H1 (cell line): Measurements from ENCODE around the gene ATP2B3. TPM values are rescaled to one million over a fixed set of nuclear protein-coding genes. Genes with fewer than 3 reads are reported as not detected.

Experiments used
- ATF3 ChIP-seq: IDR thresholded peaks from 2 replicates; pipeline ENCODE4 v1.6.1; 2011; ENCODE audit warnings: low read depth, mild to moderate bottlenecking, low read length; ENCODE audit not compliant: insufficient read depth
- CTCF ChIP-seq, 3 experiments: IDR thresholded peaks; 1 replicate in 2 of 3; 2 replicates in 1 of 3; pipeline versions ENCODE4 v1.5.1 to v1.6.1; 2011; ENCODE audit warnings: low read length in 3 of 3, mild to moderate bottlenecking in 3 of 3, inconsistent platforms in 2 of 3, low read depth in 1 of 3, moderate library complexity in 1 of 3; ENCODE audit not compliant: insufficient read depth in 1 of 3; ENCODE audit errors: control extremely low read depth in 1 of 3
- PHF8 ChIP-seq: fragments of 200-600 bp; sonication (generic); conservative IDR thresholded peaks from 2 replicates; pipeline ENCODE4 v1.7.1; 2012; ENCODE audit warnings: low read depth, mild to moderate bottlenecking, inconsistent platforms, low read length, moderate library complexity
- RNF2 ChIP-seq: fragments of 200-900, 300-1000 bp; sonication (generic); IDR thresholded peaks from 2 replicates; pipeline ENCODE4 v1.7.1; 2016; ENCODE audit warnings: borderline replicate concordance, low read depth, mild to moderate bottlenecking, antibody characterized with exemption, low read length; ENCODE audit not compliant: poor library complexity, severe bottlenecking; ENCODE audit errors: missing control alignments
- YY1 ChIP-seq: IDR thresholded peaks from 2 replicates; pipeline ENCODE4 v1.6.1; 2011; ENCODE audit warnings: low read depth, mild to moderate bottlenecking, low read length
- polyA plus RNA-seq, 7 experiments: library from polyadenylated mRNA; depleted of rRNA in 3 of 7; stranded (reverse) in 5 of 7; unstranded in 2 of 7; fragments of >200 nt in 5 of 7; fragments of 200-250 nt in 2 of 7; gene quantifications; 1 replicate in 5 of 7; 2 replicates in 1 of 7; 4 replicates in 1 of 7; pipeline versions ENCODE4 v1.2.1 to v1.2.3, GENCODE V29; 2011 to 2013; ENCODE audit warnings: missing spikeins in 2 of 7, mixed read lengths in 2 of 7
- total RNA-seq: library from RNA; stranded (reverse); fragmentation: NEBNext Ultra II Directional; extraction: Animal tissue kit (Norgen Biotek cat#: 25700); gene quantifications from 2 replicates; pipeline ENCODE4 v1.2.1, GENCODE V29; 2021

Gene ATP2B3
- total and polyA plus RNA-seq, 2 of the 8 experiments (the other 6 are each of a cell fraction or from before 2014, with no cell fraction given) = 0.14 to 0.19 TPM

- peak in 2 of 3 experiments; percentile 83 to 87; a peak in 3 of 4 replicates for TF ChIP-seq CTCF (IDR thresholded peaks at IDR 0.05; ENCODE audit: control extremely low read depth in 1 of 3, insufficient read depth in 1 of 3, low read depth in 1 of 3, low read length in 3 of 3)
- no peak for TF ChIP-seq RNF2
- TF ChIP-seq PHF8 = no peak
- TF ChIP-seq ATF3 = no peak
- TF ChIP-seq YY1 = peak; percentile 57; the same call in 1 of the 2 replicates
These were observed 92.7 kb downstream of the ATP2B3 start (continued) for GRCh38 chrX:153609917-153610835.
